ENCODE measurements around the gene SLC39A8.

SLC39A8 gene

DNA sequence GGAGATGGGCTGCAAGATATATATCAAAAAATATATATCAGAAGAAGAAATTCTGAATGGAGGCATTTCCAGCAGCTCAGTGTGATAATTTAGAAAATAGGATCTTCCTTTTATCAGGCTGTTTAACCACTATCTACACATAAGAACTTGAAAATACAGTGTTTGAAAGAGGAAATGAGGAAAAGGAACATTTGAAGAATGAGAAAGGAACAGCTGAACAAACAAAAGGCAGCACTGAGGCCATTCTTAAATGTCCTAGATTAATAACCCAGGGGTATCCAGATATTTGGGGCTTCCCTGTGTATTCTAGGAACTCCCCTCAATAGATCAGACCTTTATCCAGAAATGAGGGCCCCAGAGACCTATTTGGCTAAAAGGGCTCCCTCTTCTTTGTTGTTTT is 4.1 kb downstream of the SLC39A8 start:
- no peak for DNase-seq (ENCODE audit: low read depth, low spot score)

DNA sequence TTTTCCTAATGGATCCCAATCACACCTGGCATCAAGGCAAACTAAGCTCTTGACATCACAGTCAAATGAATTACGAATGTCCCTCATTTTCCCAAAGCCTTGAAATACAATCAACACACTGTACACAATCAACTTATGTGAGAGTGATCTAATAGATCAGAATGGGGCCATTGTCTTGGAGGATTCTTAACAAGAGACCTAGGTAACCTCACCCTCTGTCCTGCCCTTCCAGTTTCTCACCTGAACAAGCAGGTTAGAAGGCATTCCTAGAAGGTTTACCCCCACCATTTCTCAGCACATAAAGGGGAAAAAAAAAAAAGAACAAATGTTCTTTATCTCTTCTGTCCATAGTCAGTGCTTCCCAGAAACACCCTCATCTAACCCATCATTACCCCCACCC is 6.3 kb downstream of the SLC39A8 start:
- DNase-seq (ENCODE audit: low read depth, low spot score) = no peak

GRCh38 chr4:102338405-102338804 is 6.9 kb downstream of the SLC39A8 start:
- DNase-seq (ENCODE audit: low read depth, low spot score) = no peak

DNA sequence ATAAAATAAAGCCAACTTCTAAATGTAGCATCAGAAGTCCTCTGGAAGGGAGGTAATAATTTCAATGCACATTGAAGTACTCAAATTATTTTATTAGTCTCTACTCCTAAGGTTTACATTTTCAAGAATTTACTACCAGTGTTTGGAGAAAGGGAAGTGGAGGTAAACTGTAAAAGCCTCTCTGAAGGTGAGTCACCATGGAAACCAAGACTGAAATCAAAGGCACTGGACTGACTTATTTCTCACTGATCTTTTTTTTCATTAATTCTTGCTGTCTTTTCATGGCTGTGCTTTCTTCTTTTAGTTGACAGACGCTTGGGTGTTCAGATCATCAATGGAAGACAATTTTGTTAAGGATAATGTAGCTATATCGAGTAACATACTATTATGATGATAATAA is 9.7 kb downstream of the SLC39A8 start:
- DNase-seq (ENCODE audit: low read depth, low spot score) = no peak

DNA sequence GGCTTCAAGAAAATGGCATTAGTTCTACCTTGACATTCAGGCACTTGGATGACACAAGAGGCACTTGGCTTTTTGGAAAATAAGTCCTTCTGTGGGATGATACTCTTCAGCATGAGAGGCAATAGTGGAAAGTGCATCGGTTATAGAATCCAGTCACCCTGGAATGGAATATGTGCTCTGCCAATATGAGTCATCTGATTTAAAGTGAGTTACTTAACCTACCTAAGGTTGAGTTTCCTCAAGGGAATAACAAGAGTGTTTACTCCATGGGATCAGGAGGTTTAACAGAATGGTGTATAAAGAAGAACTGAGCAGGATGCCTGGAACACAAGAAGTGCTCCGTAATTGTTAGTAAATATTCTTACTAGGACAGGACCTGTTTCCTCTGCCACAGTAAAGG is 10.7 kb downstream of the SLC39A8 start:
- DNase-seq (ENCODE audit: low read depth, low spot score) = no peak

DNA sequence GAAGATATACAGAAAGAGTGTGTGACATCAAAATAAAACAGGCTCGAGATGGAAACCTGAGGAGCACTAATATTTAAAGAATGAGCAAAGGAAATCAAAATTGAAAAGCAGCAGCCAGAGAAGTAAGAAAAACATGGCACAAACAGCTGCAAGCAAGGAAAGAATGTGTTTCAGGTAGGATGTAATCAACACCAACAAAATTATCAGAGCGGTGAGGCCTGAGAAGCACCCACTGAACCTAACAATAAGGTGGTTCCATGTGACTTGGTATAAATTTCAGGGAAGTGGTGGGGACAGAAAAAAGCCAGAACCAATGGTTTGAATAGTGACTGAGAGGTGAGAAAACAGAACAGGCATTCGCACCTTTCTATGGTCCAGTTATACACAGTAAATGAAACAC is 11.5 kb downstream of the SLC39A8 start:
- DNase-seq (ENCODE audit: low read depth, low spot score) = no peak

DNA sequence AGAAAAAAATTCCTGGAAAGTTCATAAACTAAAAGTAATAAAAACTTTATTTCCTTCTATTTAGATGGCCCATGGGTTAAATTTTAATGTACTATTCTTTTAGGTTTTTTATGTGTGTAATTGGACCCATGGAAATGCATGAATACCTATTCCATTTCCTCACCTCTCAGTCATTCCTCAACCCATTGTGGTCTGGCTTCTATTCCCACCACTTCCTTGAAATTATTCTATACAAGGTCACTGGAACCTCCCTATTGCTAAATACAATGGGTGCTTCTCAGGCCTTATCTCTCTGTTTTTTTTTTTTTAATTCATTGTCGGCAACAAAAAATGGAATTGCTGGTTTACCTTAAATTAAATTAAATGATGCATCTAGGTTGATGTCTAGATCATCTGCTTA is 17.2 kb downstream of the SLC39A8 start:
- no peak for DNase-seq (ENCODE audit: low read depth, low spot score)

- no peak for DNase-seq (ENCODE audit: low read depth, low spot score)
Measured at GRCh38 chr4:102326951-102327350, 18.3 kb downstream of the SLC39A8 start.

DNA sequence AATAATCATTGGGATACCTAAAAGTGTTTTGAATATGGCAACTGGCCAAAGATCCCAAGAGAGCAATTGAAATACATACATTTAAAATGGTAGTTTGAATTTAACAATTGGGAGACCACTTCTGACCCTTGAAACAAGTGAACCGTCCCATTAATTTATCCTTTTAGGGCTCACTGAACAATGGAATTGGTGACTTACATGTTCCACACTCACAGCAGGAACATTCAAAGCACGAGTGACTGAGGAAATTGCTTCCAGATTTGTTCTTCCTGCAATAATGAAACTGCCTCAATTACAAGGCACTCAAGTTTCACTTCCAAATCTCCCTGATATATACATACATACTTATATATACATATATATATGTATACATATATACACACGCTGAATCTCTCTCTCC is 20.6 kb downstream of the SLC39A8 start:
- DNase-seq (ENCODE audit: low read depth, low spot score) = no peak

DNA sequence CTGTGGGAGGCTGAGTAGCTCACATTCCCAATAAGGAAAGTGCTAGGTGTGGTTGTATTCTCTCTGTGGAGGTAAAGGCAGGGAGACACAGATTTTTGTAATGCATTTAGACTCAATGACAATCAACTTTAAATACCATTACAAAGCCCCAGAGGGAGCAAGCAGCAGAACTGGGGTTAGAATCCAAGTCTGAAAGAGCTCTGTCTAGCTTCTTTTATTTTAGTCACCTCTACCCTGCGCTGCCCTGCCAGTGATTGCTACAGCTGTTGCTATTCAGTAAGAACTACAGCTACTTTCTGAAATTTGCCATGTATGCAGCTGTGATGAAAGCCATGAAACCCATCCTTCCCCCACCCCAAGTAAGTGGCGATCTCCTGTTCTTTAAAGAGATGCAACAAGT is 22.5 kb downstream of the SLC39A8 start:
- no peak for DNase-seq (ENCODE audit: low read depth, low spot score)

- DNase-seq (ENCODE audit: low read depth, low spot score) = no peak
Measured at GRCh38 chr4:102321260-102321995, 23.9 kb downstream of the SLC39A8 start.

- no peak for DNase-seq (ENCODE audit: low read depth, low spot score)
Measured at GRCh38 chr4:102319594-102319993, 25.7 kb downstream of the SLC39A8 start.

DNA sequence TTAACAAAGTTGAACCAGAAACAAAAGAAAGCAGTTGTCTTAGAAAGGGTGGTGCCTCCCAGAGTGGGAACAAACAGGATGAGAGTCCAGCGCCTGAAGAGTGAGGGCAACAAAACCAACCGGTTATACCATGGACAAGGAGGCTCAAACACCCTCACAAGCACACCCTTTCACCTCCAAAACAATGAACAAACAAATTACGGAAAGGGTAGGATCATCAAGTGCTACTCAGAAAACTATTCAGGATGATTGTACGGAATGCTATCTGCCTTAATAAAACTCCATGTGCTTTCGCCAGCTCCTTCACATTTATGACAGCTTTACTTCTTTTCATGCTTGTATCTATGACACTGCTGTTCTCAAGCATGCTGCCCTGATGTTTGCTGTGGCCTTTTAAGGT is 26.8 kb downstream of the SLC39A8 start:
- no peak for DNase-seq (ENCODE audit: low read depth, low spot score)

GRCh38 chr4:102318105-102318504 is 27.2 kb downstream of the SLC39A8 start:
- no peak for DNase-seq (ENCODE audit: low read depth, low spot score)

DNA sequence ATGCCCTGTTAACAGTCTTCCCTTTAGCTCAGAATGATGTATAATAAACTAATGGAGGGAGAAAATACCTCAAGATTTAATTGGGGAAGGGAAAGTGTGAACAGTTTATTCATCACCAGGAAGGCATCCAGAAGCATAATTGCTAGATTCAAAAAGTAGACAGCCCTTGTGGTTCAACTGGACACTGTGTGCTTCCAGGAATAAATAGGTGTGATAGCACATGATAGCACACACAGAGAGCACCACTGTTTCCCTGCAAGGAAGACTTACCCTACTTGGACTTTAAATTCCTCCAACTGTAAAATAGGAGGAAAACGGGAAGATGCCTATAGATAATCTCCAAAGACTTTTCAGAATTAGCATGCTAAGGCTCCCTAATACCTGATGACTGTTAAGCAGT is 27.8 kb downstream of the SLC39A8 start:
- no peak for DNase-seq (ENCODE audit: low read depth, low spot score)

DNA sequence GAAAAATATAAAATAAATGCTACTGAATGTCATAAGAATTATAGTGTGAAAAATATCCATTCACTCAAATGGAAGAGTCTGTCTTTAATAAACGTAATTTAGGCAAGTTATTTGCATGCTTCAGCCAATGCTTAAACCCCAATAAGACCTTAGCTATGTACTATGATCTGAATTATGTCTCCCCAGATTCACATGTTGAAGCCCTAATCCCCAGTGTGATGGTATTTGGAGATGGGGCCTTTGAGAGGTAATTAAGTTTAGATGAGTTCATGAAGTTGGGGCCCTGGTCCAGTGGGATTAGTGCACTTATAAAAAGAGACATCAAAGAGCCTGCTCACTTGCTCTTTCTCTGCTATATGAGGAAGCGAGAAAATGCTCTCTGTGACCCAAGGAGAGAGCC is 28.7 kb downstream of the SLC39A8 start:
- no peak for DNase-seq (ENCODE audit: low read depth, low spot score)

- no peak for DNase-seq (ENCODE audit: low read depth, low spot score)
Measured at GRCh38 chr4:102315532-102315931, 29.8 kb downstream of the SLC39A8 start.

DNA sequence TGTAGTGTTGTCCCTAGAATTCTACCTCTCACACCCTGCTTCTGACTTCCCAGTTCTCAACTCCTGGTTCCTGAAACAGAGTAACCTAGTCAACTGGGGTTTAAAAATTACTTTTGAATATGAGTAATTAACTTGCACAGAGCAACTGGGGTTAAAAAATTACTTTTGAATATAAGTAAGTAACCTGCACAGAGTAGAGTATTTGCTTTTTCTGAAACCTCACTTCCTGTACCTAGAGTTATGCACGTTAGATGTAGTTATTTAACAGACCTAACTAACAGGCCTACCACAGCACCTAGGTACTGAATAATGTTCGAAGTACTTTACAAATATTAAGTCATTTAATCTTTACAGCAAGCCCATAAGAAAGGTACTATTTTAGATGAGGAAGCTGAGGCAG is 32.9 kb downstream of the SLC39A8 start:
- no peak for DNase-seq (ENCODE audit: low read depth, low spot score)

DNA sequence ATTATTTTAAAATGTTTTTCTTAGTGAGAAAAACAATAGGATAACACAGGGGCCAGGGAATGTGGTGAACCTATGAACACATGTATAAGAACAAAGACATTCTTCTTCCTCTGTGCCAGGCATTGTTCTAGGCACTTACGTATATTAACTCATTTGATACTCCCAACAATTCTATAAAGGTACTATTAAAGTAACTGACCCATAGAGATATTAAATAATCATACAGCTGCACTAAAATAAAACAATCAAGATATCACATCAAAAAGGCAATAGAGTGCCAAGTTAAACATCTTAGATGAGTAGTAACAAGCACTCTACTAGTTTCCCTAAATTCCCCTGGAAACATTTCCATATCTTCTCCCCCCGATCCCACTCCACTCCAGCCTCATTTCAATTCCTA is 33.4 kb downstream of the SLC39A8 start:
- no peak for DNase-seq (ENCODE audit: low read depth, low spot score)

DNA sequence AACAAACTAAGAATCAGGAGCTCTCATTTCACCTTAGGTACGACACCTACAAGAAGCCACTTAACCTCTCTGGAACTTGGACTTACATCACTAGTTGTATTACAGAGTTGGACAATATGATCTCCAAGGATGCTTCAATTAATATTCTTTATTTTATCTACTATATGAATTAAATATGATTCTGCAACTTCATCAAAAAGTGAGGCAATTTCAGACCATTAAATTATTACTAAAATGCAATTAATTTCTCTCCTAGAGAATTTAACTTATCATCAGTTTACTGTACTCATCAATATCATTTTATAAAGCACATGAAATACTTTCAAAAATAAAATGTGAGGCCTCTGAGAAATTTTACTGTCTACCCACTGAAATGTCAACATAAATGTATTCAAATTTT is 33.9 kb downstream of the SLC39A8 start:
- DNase-seq (ENCODE audit: low read depth, low spot score) = no peak

- DNase-seq (ENCODE audit: low read depth, low spot score) = no peak
Measured at GRCh38 chr4:102308032-102308799, 37.1 kb downstream of the SLC39A8 start.

GRCh38 chr4:102305666-102306065 is 39.6 kb downstream of the SLC39A8 start:
- no peak for DNase-seq (ENCODE audit: low read depth, low spot score)

GRCh38 chr4:102302762-102303161 is 42.5 kb downstream of the SLC39A8 start:
- DNase-seq (ENCODE audit: low read depth, low spot score) = no peak

Measured in activated naive CD8-positive, alpha-beta T cell treated with anti-CD3 and anti-CD28 coated beads, Interleukin-2, amount 50 U/mL, for 16 hours (primary cell).